K562 (cell line): Measurements from ENCODE around the gene RWDD1. TPM values are rescaled to one million over a fixed set of nuclear protein-coding genes. Genes with fewer than 3 reads are reported as not detected.

Experiments used
- CBFA2T2 ChIP-seq: fragments of 450-650 bp; conservative IDR thresholded peaks from 2 replicates; pipeline ENCODE4 v1.6.1; 2017; ENCODE audit warnings: mild to moderate bottlenecking
- CHD2 ChIP-seq: IDR thresholded peaks from 2 replicates; pipeline ENCODE4 v1.6.1; 2011; ENCODE audit warnings: low read depth, low read length
- FOXJ2 ChIP-seq: fragments of 200-800 bp; sonication (Bioruptor generic); IDR thresholded peaks from 2 replicates; pipeline ENCODE4 v1.6.1; 2016; ENCODE audit warnings: missing genetic modification characterization, missing compliant biosample characterization
- GABPB2 ChIP-seq: fragments of 250-450 bp; sonication (Bioruptor Pico); conservative IDR thresholded peaks from 2 replicates; pipeline ENCODE4 v1.5.1; 2021; ENCODE audit warnings: mild to moderate bottlenecking
- MYNN ChIP-seq, 2 experiments: sonication (generic); formaldehyde crosslinking in 1 of 2; IDR thresholded peaks; 2 replicates each; pipeline versions ENCODE4 v1.5.0 to v1.6.1; 2016 to 2020; ENCODE audit warnings: antibody characterized with exemption in 1 of 2, missing genetic modification reagents in 1 of 2
- NBN ChIP-seq: fragments of 450-650 bp; IDR thresholded peaks from 2 replicates; pipeline ENCODE4 v1.6.1; 2016; ENCODE audit warnings: low read depth, mild to moderate bottlenecking
- NFXL1 ChIP-seq: fragments of 450-650 bp; formaldehyde crosslinking; IDR thresholded peaks from 2 replicates; pipeline ENCODE4 v1.4.0; 2021; ENCODE audit warnings: mild to moderate bottlenecking
- NKRF ChIP-seq: fragments of 450-650 bp; IDR thresholded peaks from 2 replicates; pipeline ENCODE4 v1.6.1; 2016; ENCODE audit warnings: borderline replicate concordance
- RREB1 ChIP-seq: fragments of 250-450 bp; sonication (Bioruptor Pico); IDR thresholded peaks from 2 replicates; pipeline ENCODE4 v1.4.0; 2020
- SMARCC2 ChIP-seq: fragments of 450-650 bp; IDR thresholded peaks from 2 replicates; pipeline ENCODE4 v1.6.1; 2017; ENCODE audit warnings: antibody characterized with exemption, moderate library complexity, mild to moderate bottlenecking, low read depth
- ZNF280A ChIP-seq: fragments of 450-650 bp; IDR thresholded peaks from 2 replicates; pipeline ENCODE4 v1.6.1; 2018; ENCODE audit warnings: mild to moderate bottlenecking, low read depth; ENCODE audit not compliant: partially characterized antibody
- ZNF282 ChIP-seq: sonication (generic); formaldehyde crosslinking; IDR thresholded peaks from 2 replicates; pipeline ENCODE4 v1.8.1; 2023; ENCODE audit warnings: missing genetic modification reagents
- polyA plus RNA-seq, 8 experiments: library from polyadenylated mRNA; depleted of rRNA in 4 of 8; stranded (reverse) in 5 of 8; unstranded in 3 of 8; fragments of >200 nt; fragmentation: Nextera tagmentation in 2 of 8; fragmentation: Illumina TruSeq in 1 of 8; extraction: Ambion mirVana in 2 of 8; extraction: Trizol in 1 of 8; gene quantifications; 2 replicates each; pipeline versions ENCODE4 v1.2.1 to v1.2.3, GENCODE V29; 2011 to 2014; ENCODE audit warnings: inconsistent platforms in 1 of 8, missing spikeins in 1 of 8
- total RNA-seq, 7 experiments: library from RNA; depleted of rRNA in 6 of 7; stranded (reverse); fragments of >200 nt in 6 of 7; fragmentation: Illumina TruSeq in 2 of 7; extraction: Trizol in 2 of 7; gene quantifications; 2 replicates each; pipeline versions ENCODE4 v1.2.1 to v1.2.3, GENCODE V29; 2011 to 2021; ENCODE audit warnings: low replicate concordance in 1 of 7
- TF ChIP-seq, protein P1 (sequence below): fragments of 250-450 bp; sonication (Bioruptor Pico); IDR thresholded peaks from 2 replicates; pipeline ENCODE4 v1.8.0; 2022; ENCODE audit warnings: moderate library complexity, mild to moderate bottlenecking, inconsistent platforms
- TF ChIP-seq, protein P2 (sequence below): sonication (generic); formaldehyde crosslinking; IDR thresholded peaks from 2 replicates; pipeline ENCODE4 v1.8.0; 2022; ENCODE audit warnings: mild to moderate bottlenecking, low read depth, missing genetic modification reagents
- TF ChIP-seq, protein P3 (sequence below): sonication (generic); formaldehyde crosslinking; IDR thresholded peaks from 2 replicates; pipeline ENCODE4 v1.8.1; 2023; ENCODE audit warnings: mild to moderate bottlenecking, missing genetic modification reagents, moderate library complexity

The RWDD1 gene
- total and polyA plus RNA-seq, 9 of the 15 experiments (the other 6 are each of a cell fraction or from before 2014, with no cell fraction given) = 31.9 to 89.8 (median 48.7) TPM

DNA sequence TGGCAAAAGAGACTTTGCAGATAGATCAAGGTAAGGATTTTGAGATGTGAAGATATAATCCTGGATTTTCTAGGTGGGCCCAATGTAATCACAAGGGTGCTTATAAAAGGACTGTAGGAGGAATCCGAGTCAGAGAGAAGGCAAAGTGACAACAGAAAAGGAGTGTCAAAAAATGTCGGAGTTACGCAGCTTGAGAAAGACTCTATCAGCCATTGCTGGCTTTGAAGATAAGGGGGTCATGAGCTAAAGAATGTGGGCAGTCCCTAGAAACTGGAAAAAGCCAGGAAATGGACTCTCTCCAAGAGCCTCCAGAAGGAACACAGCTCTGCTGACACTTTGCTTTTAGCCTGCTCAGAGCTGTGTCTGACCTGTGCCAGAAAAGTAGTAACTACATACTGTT, 8.7 kb upstream of the RWDD1 start (continued):
- TF ChIP-seq NKRF (no peak), ZNF280A (no peak), MYNN (IDR thresholded peaks at IDR 0.05) (no peak), MYNN (CRISPR knock-in tag; IDR thresholded peaks at IDR 0.05) (no peak), RREB1 (CRISPR knock-in tag) (no peak), FOXJ2 (tag) (no peak), CHD2 (no peak), NBN (no peak), SMARCC2 (0 out of 2 replicates have a peak, but pooled peaks have one; percentile 22), ZNF282 (CRISPR knock-in tag) (no peak), GABPB2 (no peak), NFXL1 (no peak), CBFA2T2 (peak; percentile 66)
- TF ChIP-seq, protein P1, sequence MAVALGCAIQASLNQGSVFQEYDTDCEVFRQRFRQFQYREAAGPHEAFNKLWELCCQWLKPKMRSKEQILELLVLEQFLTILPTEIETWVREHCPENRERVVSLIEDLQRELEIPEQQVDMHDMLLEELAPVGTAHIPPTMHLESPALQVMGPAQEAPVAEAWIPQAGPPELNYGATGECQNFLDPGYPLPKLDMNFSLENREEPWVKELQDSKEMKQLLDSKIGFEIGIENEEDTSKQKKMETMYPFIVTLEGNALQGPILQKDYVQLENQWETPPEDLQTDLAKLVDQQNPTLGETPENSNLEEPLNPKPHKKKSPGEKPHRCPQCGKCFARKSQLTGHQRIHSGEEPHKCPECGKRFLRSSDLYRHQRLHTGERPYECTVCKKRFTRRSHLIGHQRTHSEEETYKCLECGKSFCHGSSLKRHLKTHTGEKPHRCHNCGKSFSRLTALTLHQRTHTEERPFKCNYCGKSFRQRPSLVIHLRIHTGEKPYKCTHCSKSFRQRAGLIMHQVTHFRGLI (CRISPR knock-in tag) = no peak
- TF ChIP-seq, protein P2, sequence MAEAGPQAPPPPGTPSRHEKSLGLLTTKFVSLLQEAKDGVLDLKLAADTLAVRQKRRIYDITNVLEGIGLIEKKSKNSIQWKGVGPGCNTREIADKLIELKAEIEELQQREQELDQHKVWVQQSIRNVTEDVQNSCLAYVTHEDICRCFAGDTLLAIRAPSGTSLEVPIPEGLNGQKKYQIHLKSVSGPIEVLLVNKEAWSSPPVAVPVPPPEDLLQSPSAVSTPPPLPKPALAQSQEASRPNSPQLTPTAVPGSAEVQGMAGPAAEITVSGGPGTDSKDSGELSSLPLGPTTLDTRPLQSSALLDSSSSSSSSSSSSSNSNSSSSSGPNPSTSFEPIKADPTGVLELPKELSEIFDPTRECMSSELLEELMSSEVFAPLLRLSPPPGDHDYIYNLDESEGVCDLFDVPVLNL (CRISPR knock-in tag) = no peak
- TF ChIP-seq, protein P3, sequence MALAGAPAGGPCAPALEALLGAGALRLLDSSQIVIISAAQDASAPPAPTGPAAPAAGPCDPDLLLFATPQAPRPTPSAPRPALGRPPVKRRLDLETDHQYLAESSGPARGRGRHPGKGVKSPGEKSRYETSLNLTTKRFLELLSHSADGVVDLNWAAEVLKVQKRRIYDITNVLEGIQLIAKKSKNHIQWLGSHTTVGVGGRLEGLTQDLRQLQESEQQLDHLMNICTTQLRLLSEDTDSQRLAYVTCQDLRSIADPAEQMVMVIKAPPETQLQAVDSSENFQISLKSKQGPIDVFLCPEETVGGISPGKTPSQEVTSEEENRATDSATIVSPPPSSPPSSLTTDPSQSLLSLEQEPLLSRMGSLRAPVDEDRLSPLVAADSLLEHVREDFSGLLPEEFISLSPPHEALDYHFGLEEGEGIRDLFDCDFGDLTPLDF (CRISPR knock-in tag) = no peak
